Forelimb muscle (tissue), 1 donor: ENCODE data around the gene PPP1R13B. TPM values are rescaled to one million over a fixed set of nuclear protein-coding genes. Genes with fewer than 3 reads are reported as not detected.
"Not testable (repeated sequence)": the region's sequence is repeated elsewhere in the genome, so short reads cannot be mapped to it uniquely, and the experiment has no call there.

Experiments used
- DNase-seq: peaks from one replicate; pipeline ENCODE4 v3.0.0-alpha.2; 2013; ENCODE audit warnings: low read depth
- polyA plus RNA-seq: library from polyadenylated mRNA; unstranded; fragments of 120-200 nt; gene quantifications from one replicate; pipeline ENCODE4 v1.2.1, GENCODE V29; 2013; ENCODE audit not compliant: insufficient read length

PPP1R13B gene
- polyA plus RNA-seq, 1 donor: 7.7 TPM

GRCh38 chr14:103788086-103788485 is 59.3 kb downstream of the PPP1R13B start:
- DNase-seq: no peak

- DNase-seq: no peak
Measured at GRCh38 chr14:103782376-103782775, 65.0 kb downstream of the PPP1R13B start.

GRCh38 chr14:103776319-103776718 is 71.1 kb downstream of the PPP1R13B start:
- DNase-seq: not testable (repeated sequence)

GRCh38 chr14:103775506-103775905 is 71.9 kb downstream of the PPP1R13B start:
- DNase-seq: no peak

- no peak for DNase-seq
Measured at GRCh38 chr14:103773521-103773920, 73.9 kb downstream of the PPP1R13B start.

GRCh38 chr14:103772078-103772712 is 75.2 kb downstream of the PPP1R13B start:
- no peak for DNase-seq

- DNase-seq: no peak
Measured at GRCh38 chr14:103770902-103771301, 76.5 kb downstream of the PPP1R13B start.

- DNase-seq: no peak
Measured at GRCh38 chr14:103770500-103770899, 76.9 kb downstream of the PPP1R13B start.

GRCh38 chr14:103767336-103767894 is 80.0 kb downstream of the PPP1R13B start:
- DNase-seq: no peak

- DNase-seq: no peak
Measured at GRCh38 chr14:103765526-103765925, 81.8 kb downstream of the PPP1R13B start.

GRCh38 chr14:103763730-103764488 is 83.5 kb downstream of the PPP1R13B start:
- no peak for DNase-seq

GRCh38 chr14:103762541-103762940 is 84.8 kb downstream of the PPP1R13B start:
- no peak for DNase-seq

- no peak for DNase-seq
Measured at GRCh38 chr14:103762036-103762435, 85.3 kb downstream of the PPP1R13B start.

GRCh38 chr14:103758059-103758776 is 89.2 kb downstream of the PPP1R13B start:
- DNase-seq: no peak

GRCh38 chr14:103755060-103755459 is 92.3 kb downstream of the PPP1R13B start:
- no peak for DNase-seq

- DNase-seq: no peak
Measured at GRCh38 chr14:103753774-103754173, 93.6 kb downstream of the PPP1R13B start.

- no peak for DNase-seq
Measured at GRCh38 chr14:103749860-103750259, 97.5 kb downstream of the PPP1R13B start.

GRCh38 chr14:103749452-103749851 is 97.9 kb downstream of the PPP1R13B start:
- DNase-seq: no peak

GRCh38 chr14:103748534-103748857 is 98.9 kb downstream of the PPP1R13B start:
- no peak for DNase-seq

- no peak for DNase-seq
Measured at GRCh38 chr14:103746701-103747100, 100.7 kb downstream of the PPP1R13B start.

- no peak for DNase-seq
Measured at GRCh38 chr14:103745424-103745823, 102.0 kb downstream of the PPP1R13B start.

GRCh38 chr14:103744621-103745395 is 102.6 kb downstream of the PPP1R13B start:
- no peak for DNase-seq
